Smooth muscle cell (in vitro differentiated cells): ENCODE data around the gene TADA3. TPM values are rescaled to one million over a fixed set of nuclear protein-coding genes. Genes with fewer than 3 reads are reported as not detected.

Experiments
- DNase-seq: peaks from one replicate; lab custom pipeline; 2025; ENCODE audit not compliant: unreplicated experiment; lab: John Stamatoyannopoulos, UW
- H2AFZ ChIP-seq: fragments of 200-600 bp; sonication (generic); 2 replicates; pipeline ENCODE4 v1.6.0; 2016; ENCODE audit warnings: antibody characterized with exemption, low read depth, mild to moderate bottlenecking
- H3F3A ChIP-seq: fragments of 200-600 bp; sonication (generic); 2 replicates; pipeline ENCODE4 v1.6.0; 2017; ENCODE audit warnings: antibody characterized with exemption, low read depth
- H3K27ac ChIP-seq: fragments of 200-600 bp; sonication (generic); 2 replicates; pipeline ENCODE4 v1.5.1; 2016; ENCODE audit warnings: low read depth, mild to moderate bottlenecking
- H3K27me3 ChIP-seq: fragments of 200-600 bp; sonication (generic); 2 replicates; pipeline ENCODE4 v1.6.1; 2016; ENCODE audit warnings: low read depth, mild to moderate bottlenecking
- H3K36me3 ChIP-seq: fragments of 200-600 bp; sonication (generic); 2 replicates; pipeline ENCODE4 v1.5.1; 2016; ENCODE audit warnings: low read depth
- H3K4me1 ChIP-seq: fragments of 200-600 bp; sonication (generic); 2 replicates; pipeline ENCODE4 v1.5.1; 2016; ENCODE audit warnings: low read depth
- H3K4me2 ChIP-seq: fragments of 200-600 bp; sonication (generic); 2 replicates; pipeline ENCODE4 v1.6.0; 2016; ENCODE audit warnings: mild to moderate bottlenecking
- H3K4me3 ChIP-seq: fragments of 200-600 bp; sonication (generic); 2 replicates; pipeline ENCODE4 v1.5.1; 2016; ENCODE audit warnings: mild to moderate bottlenecking
- H3K79me2 ChIP-seq: fragments of 200-600 bp; sonication (generic); 2 replicates; pipeline ENCODE4 v1.6.0; 2016; ENCODE audit warnings: low read depth, mild to moderate bottlenecking
- H3K9ac ChIP-seq: fragments of 200-600 bp; sonication (generic); 2 replicates; pipeline ENCODE4 v1.6.0; 2016; ENCODE audit warnings: low read depth
- H3K9me3 ChIP-seq: fragments of 200-600 bp; sonication (generic); replicated peaks from 2 replicates; pipeline ENCODE4 v1.5.1; 2016; ENCODE audit warnings: low read depth
- H4K20me1 ChIP-seq: fragments of 200-600 bp; sonication (generic); 2 replicates; pipeline ENCODE4 v1.6.0; 2016; ENCODE audit warnings: low read depth
- CTCF ChIP-seq: fragments of 200-600 bp; sonication (generic); IDR thresholded peaks from 2 replicates; pipeline ENCODE4 v1.5.1; 2017; ENCODE audit warnings: borderline replicate concordance, mild to moderate bottlenecking, antibody characterized with exemption; ENCODE audit not compliant: insufficient read depth, poor library complexity, severe bottlenecking
- WGBS: methylation state at CpG from one replicate; pipeline ENCODE4 v1.1.7; 2016; ENCODE audit warnings: low lambda C conversion rate; 5-methylcytosine and 5-hydroxymethylcytosine counted together
- polyA plus RNA-seq: library from polyadenylated mRNA; unstranded; fragments of >200 nt; fragmentation: Nextera tagmentation; extraction: Ambion mirVana; gene quantifications from 2 replicates; pipeline ENCODE4 v1.2.1, GENCODE V29; 2016
- total RNA-seq: library from RNA; depleted of rRNA; stranded (reverse); fragments of >200 nt; gene quantifications from 2 replicates; pipeline ENCODE4 v1.2.3, GENCODE V29; 2014

Gene TADA3
- total and polyA plus RNA-seq, 2 experiments from 2014 or later: 51.8 to 79.6 TPM

DNA sequence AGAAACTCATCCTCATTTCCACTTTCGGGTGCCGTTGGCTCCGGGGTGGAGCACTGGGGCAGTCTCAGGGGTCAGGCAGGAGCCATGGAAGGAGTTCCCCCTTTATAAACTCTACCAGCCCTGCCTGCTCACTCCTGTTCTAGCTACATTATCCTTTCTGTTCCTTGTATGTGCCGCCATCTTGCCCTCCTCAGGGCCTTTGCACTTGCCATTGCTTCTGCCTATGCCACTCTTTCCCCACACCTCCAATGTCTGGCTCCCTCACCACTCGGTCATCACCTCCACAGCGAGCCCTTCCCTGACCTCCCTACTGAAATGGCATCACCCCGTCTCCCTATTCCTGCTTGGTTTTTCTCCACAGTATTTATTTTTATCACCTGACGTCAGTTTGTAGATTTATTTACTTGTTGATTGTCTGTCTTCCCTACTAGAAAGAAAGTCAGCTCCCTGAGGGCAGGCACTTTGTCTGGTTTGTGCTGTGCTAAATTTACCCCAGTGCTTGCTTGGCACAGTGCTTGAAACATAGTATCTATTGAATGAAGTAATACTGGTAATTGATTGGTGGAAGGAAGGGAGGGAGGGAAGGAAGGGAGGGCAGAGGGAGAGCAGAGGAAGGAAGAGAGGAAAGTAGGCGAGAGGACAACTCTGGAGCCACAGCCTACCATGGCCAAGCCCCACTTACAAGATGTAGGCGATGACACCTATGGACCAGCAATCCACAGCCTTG, 31.3 kb downstream of the TADA3 start:
- Histone ChIP-seq H4K20me1 (no peaks in the 10 kb centered on the region), H3K9ac (no peak overlapping the region), H3K4me2 (no peak overlapping the region), H3F3A (no peaks in the 10 kb centered on the region), H3K27ac (no peak overlapping the region), H3K9me3 (no peaks in the 10 kb centered on the region), H3K4me3 (no peak overlapping the region), H2AFZ (no peak overlapping the region), H3K4me1 (no peaks in the 10 kb centered on the region), H3K79me2 (no peaks in the 10 kb centered on the region), H3K27me3 (no peaks in the 10 kb centered on the region), H3K36me3 (no peaks in the 10 kb centered on the region)
- DNase-seq: no peak
- TF ChIP-seq CTCF: no peak
- 97% methylated on average over 10 of the region's 10 CpGs for WGBS

- H3K4me3 ChIP-seq: no peak overlapping the region
- no peak for TF ChIP-seq CTCF
Observed at GRCh38 chr3:9757427-9757826, 34.8 kb downstream of the TADA3 start.

DNA sequence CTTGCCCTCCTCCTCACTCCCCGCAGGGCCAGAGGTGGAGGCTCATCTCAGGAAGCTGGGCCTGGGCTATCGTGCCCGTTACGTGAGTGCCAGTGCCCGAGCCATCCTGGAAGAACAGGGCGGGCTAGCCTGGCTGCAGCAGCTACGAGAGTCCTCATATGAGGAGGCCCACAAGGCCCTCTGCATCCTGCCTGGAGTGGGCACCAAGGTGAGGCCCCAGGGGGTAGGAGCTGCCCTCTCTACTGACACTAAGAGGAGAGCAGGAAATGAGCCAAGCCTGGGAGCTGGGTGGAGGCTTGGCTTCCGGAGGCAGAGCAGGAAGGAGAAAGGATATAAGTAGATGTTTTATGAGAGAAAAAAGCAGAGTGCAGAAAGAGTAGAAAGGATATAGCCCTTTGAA, 37.6 kb downstream of the TADA3 start:
- Histone ChIP-seq H3F3A (no peaks in the 10 kb centered on the region), H3K4me2 (no peak overlapping the region), H3K79me2 (peaks cover 7% of the 10 kb centered on the region), H3K9me3 (no peaks in the 10 kb centered on the region), H2AFZ (no peak overlapping the region), H3K27ac (no peak overlapping the region), H3K4me1 (peaks cover 7% of the 10 kb centered on the region), H4K20me1 (no peaks in the 10 kb centered on the region), H3K4me3 (no peak overlapping the region), H3K9ac (no peak overlapping the region), H3K27me3 (no peaks in the 10 kb centered on the region), H3K36me3 (no peaks in the 10 kb centered on the region)
- 93% methylated on average over 8 of the region's 8 CpGs for WGBS
- TF ChIP-seq CTCF: no peak
- DNase-seq: no peak

More at GRCh38 chr3:9757427-9757826, 34.8 kb downstream of the TADA3 start:
- Histone ChIP-seq H3K9me3 (no peaks in the 10 kb centered on the region), H3K27ac (no peak overlapping the region), H3F3A (no peaks in the 10 kb centered on the region), H2AFZ (no peak overlapping the region), H4K20me1 (no peaks in the 10 kb centered on the region), H3K36me3 (no peaks in the 10 kb centered on the region), H3K4me2 (no peak overlapping the region), H3K9ac (no peak overlapping the region), H3K27me3 (no peaks in the 10 kb centered on the region), H3K4me1 (no peaks in the 10 kb centered on the region), H3K79me2 (no peaks in the 10 kb centered on the region)
- DNase-seq: no peak
- whole genome bisulfite sequencing: 96% methylated on average over 12 of the region's 13 CpGs
